ENCODE data around the gene TBC1D5.

GRCh38 chr3:17714473-17714872 is 28.0 kb downstream of the TBC1D5 start:
- TF ChIP-seq GATA2 (IDR thresholded peaks at IDR 0.05; ENCODE audit: low read depth, low read length) (no peak), GATA3 (IDR thresholded peaks at IDR 0.05; ENCODE audit: low read depth, low read length) (no peak)
